ENCODE measurements around the gene GSTT4.
"Not testable (repeated sequence)": the region's sequence is repeated elsewhere in the genome, so short reads cannot be mapped to it uniquely, and the experiment has no call there.

DNA sequence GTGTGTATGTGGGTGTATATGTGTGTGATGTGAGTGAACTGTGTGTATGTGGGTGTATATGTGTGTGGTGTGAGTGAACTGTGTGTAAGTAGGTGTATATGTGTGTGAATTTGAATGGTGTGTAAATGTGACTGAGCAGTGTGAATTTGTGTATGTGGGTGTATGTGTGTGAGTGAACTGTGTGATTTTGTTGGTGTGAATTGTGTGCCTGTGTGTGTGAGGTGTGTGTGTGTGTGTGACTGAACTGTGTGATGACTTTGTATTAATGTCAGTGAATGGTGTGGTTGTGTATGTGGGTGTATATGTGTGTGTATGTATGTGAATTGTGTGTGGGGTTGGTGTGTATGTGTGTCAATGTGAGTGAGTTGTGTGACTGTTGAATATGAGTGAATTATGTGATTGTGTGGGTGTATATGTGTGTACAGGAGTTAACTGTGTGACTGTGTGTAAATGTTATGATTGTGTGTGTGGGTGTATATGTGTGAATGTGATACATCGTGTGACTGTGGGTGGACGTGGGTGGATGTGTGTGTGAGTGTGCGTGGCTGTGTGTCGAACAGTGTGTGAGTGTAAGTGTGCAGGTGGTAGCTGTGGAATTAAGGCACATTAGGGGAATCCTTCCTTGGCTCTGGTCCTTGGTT, 18.6 kb downstream of the GSTT4 start:
- TF ChIP-seq EZH2 (IDR thresholded peaks at IDR 0.05; ENCODE audit: borderline replicate concordance, low read length), result not testable (repeated sequence)
- TF ChIP-seq, protein P1, sequence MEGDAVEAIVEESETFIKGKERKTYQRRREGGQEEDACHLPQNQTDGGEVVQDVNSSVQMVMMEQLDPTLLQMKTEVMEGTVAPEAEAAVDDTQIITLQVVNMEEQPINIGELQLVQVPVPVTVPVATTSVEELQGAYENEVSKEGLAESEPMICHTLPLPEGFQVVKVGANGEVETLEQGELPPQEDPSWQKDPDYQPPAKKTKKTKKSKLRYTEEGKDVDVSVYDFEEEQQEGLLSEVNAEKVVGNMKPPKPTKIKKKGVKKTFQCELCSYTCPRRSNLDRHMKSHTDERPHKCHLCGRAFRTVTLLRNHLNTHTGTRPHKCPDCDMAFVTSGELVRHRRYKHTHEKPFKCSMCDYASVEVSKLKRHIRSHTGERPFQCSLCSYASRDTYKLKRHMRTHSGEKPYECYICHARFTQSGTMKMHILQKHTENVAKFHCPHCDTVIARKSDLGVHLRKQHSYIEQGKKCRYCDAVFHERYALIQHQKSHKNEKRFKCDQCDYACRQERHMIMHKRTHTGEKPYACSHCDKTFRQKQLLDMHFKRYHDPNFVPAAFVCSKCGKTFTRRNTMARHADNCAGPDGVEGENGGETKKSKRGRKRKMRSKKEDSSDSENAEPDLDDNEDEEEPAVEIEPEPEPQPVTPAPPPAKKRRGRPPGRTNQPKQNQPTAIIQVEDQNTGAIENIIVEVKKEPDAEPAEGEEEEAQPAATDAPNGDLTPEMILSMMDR (conservative IDR thresholded peaks at IDR 0.05 in 1 of 2, IDR thresholded peaks at IDR 0.05 in 1 of 2; ENCODE audit: extremely low read depth in 1 of 2, insufficient read depth in 1 of 2, low read depth in 1 of 2, low read length in 2 of 2), result not testable (repeated sequence)

Data from mammary epithelial cell (primary cell).